K562 (cell line): Measurements from ENCODE around the gene CCNL1.

Source experiments
- CCAR2 ChIP-seq: fragments of 200-400 bp; formaldehyde crosslinking; IDR thresholded peaks from 2 replicates; pipeline ENCODE4 v1.6.1; 2017; ENCODE audit warnings: mild to moderate bottlenecking, low read depth, low read length
- EZH2 ChIP-seq: IDR thresholded peaks from 2 replicates; pipeline ENCODE4 v1.6.1; 2012; ENCODE audit warnings: low read depth, mild to moderate bottlenecking, inconsistent platforms, low read length, borderline replicate concordance
- NCOA2 ChIP-seq, 2 experiments: fragments of 450-650 bp; IDR thresholded peaks; 2 replicates each; pipeline ENCODE4 v1.6.1; 2018; ENCODE audit warnings: mild to moderate bottlenecking in 2 of 2, moderate library complexity in 1 of 2; ENCODE audit not compliant: partially characterized antibody in 2 of 2
- NFIX ChIP-seq: fragments of 250-450 bp; sonication (Bioruptor Pico); IDR thresholded peaks from 2 replicates; pipeline ENCODE4 v1.4.0; 2020; ENCODE audit warnings: low read depth, mild to moderate bottlenecking, moderate library complexity
- POLR2AphosphoS5 ChIP-seq: IDR thresholded peaks from 2 replicates; pipeline ENCODE4 v1.6.1; 2011; ENCODE audit warnings: mild to moderate bottlenecking, low read depth, low read length, moderate library complexity; ENCODE audit not compliant: control insufficient read depth, insufficient read depth
- POLR2H ChIP-seq: IDR thresholded peaks from 2 replicates; pipeline ENCODE4 v1.6.1; 2016; ENCODE audit warnings: missing genetic modification characterization, low read depth, mild to moderate bottlenecking, control low read depth, missing compliant biosample characterization, moderate library complexity
- POLR3A ChIP-seq: IDR thresholded peaks from 2 replicates; pipeline ENCODE4 v1.6.1; 2011; ENCODE audit warnings: borderline replicate concordance, mild to moderate bottlenecking, moderate library complexity; ENCODE audit not compliant: insufficient read length, insufficient read depth; ENCODE audit errors: extremely low read depth
- PRPF4 ChIP-seq: fragments of 200-400 bp; formaldehyde crosslinking; IDR thresholded peaks from one replicate; pipeline ENCODE4 v1.6.1; 2017; ENCODE audit warnings: low read length, low read depth, mild to moderate bottlenecking; ENCODE audit not compliant: insufficient read depth, poor library complexity, severe bottlenecking
- SAP30 ChIP-seq: fragments of 200-600 bp; sonication (generic); IDR thresholded peaks from 2 replicates; pipeline ENCODE4 v1.6.1; 2012; ENCODE audit warnings: borderline replicate concordance, low read depth, mild to moderate bottlenecking, moderate library complexity, low read length, control low read depth, inconsistent platforms; ENCODE audit not compliant: insufficient read depth, poor library complexity, severe bottlenecking
- SETDB1 ChIP-seq: IDR thresholded peaks from one replicate; pipeline ENCODE4 v1.6.1; 2012; ENCODE audit warnings: low read length, control low read depth, inconsistent platforms
- TF ChIP-seq, protein P1 (sequence below): sonication (generic); formaldehyde crosslinking; IDR thresholded peaks from 2 replicates; pipeline ENCODE4 v1.8.1; 2023; ENCODE audit warnings: mild to moderate bottlenecking, missing genetic modification reagents
- TF ChIP-seq, protein P2 (sequence below), 3 experiments: fragments of 200-800 bp in 1 of 3; fragments of 250-450 bp in 1 of 3; fragments of 450-650 bp in 1 of 3; sonication (Bioruptor Pico) in 1 of 3; sonication (Bioruptor generic) in 1 of 3; formaldehyde crosslinking in 1 of 3; IDR thresholded peaks; 2 replicates each; pipeline versions ENCODE4 v1.6.1 to v1.8.0; 2016 to 2022; ENCODE audit warnings: mild to moderate bottlenecking in 2 of 3, missing genetic modification characterization in 2 of 3, missing compliant biosample characterization in 1 of 3, moderate library complexity in 1 of 3
- TF ChIP-seq, protein P3 (sequence below), 2 experiments: fragments of 450-650 bp in 1 of 2; sonication (generic) in 1 of 2; formaldehyde crosslinking in 1 of 2; IDR thresholded peaks in 1 of 2; conservative IDR thresholded peaks in 1 of 2; 2 replicates each; pipeline versions ENCODE4 v1.6.1 to v1.8.1; 2016 to 2023; ENCODE audit warnings: mild to moderate bottlenecking in 2 of 2, moderate library complexity in 2 of 2, inconsistent platforms in 1 of 2, missing genetic modification reagents in 1 of 2

DNA sequence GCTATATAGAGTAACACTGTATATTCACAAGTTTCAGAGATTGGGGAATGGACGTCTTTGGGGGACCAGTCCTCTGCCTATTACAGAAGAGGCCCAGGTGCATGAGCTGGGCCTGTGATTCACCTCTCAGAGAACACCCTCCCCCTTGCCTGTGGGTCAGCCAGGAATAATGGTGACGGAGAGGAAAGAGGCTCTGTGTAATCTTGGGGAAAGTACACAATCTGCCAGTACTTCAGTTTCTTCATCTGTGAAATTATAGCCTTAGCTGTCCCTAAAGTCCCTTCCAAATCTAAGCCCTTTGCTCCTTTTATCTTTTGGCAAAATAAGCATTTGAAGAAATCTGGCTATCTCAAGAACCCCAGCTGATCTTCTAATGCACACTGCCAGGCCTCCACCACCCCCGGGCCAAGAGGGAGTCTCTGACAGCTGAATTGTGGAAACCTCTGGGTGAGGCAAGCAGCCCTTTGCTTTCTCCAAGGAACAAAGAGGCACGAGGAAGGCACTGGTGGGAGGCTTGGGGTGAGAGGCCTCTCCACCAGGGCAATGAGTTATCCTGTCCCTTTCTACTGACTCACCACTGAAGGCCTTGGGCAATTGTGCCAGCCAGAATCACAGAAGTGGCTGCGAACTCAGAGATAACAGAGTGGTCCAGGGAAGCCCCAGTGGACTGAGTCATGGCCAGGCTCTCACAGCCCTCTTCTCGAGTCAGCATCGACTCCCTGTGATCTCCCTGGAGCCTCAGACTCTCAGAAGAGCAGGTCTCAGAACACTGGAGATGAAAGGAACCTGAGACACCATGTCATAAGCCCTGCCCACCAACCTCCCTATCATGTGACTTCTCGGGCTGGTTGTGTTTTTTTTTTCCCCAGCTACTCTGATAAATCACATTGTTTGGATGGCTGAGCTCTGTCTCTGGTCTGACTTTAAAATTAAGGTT lies 31.8 kb downstream of the CCNL1 start:
- TF ChIP-seq NCOA2 (IDR thresholded peaks at IDR 0.05; ENCODE audit: partially characterized antibody in 2 of 2), result no peak
- TF ChIP-seq, protein P1, sequence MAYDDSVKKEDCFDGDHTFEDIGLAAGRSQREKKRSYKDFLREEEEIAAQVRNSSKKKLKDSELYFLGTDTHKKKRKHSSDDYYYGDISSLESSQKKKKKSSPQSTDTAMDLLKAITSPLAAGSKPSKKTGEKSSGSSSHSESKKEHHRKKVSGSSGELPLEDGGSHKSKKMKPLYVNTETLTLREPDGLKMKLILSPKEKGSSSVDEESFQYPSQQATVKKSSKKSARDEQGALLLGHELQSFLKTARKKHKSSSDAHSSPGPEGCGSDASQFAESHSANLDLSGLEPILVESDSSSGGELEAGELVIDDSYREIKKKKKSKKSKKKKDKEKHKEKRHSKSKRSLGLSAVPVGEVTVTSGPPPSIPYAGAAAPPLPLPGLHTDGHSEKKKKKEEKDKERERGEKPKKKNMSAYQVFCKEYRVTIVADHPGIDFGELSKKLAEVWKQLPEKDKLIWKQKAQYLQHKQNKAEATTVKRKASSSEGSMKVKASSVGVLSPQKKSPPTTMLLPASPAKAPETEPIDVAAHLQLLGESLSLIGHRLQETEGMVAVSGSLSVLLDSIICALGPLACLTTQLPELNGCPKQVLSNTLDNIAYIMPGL (CRISPR knock-in tag), result no peak
- TF ChIP-seq, protein P2, sequence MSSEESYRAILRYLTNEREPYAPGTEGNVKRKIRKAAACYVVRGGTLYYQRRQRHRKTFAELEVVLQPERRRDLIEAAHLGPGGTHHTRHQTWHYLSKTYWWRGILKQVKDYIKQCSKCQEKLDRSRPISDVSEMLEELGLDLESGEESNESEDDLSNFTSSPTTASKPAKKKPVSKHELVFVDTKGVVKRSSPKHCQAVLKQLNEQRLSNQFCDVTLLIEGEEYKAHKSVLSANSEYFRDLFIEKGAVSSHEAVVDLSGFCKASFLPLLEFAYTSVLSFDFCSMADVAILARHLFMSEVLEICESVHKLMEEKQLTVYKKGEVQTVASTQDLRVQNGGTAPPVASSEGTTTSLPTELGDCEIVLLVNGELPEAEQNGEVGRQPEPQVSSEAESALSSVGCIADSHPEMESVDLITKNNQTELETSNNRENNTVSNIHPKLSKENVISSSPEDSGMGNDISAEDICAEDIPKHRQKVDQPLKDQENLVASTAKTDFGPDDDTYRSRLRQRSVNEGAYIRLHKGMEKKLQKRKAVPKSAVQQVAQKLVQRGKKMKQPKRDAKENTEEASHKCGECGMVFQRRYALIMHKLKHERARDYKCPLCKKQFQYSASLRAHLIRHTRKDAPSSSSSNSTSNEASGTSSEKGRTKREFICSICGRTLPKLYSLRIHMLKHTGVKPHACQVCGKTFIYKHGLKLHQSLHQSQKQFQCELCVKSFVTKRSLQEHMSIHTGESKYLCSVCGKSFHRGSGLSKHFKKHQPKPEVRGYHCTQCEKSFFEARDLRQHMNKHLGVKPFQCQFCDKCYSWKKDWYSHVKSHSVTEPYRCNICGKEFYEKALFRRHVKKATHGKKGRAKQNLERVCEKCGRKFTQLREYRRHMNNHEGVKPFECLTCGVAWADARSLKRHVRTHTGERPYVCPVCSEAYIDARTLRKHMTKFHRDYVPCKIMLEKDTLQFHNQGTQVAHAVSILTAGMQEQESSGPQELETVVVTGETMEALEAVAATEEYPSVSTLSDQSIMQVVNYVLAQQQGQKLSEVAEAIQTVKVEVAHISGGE (CRISPR knock-in tag; IDR thresholded peaks at IDR 0.05), result no peak
- no peak for TF ChIP-seq NFIX
- no peak for TF ChIP-seq POLR2H (tag)
- no peak for TF ChIP-seq PRPF4
- no peak for TF ChIP-seq CCAR2
- no peak for TF ChIP-seq EZH2
- TF ChIP-seq POLR2AphosphoS5, result no peak
- TF ChIP-seq SETDB1, result no peak
- no peak for TF ChIP-seq POLR3A
- TF ChIP-seq, protein P3, sequence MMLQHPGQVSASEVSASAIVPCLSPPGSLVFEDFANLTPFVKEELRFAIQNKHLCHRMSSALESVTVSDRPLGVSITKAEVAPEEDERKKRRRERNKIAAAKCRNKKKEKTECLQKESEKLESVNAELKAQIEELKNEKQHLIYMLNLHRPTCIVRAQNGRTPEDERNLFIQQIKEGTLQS (IDR thresholded peaks at IDR 0.05), result peak; percentile 79
- TF ChIP-seq, protein P3 (CRISPR knock-in tag; conservative IDR thresholded peaks at IDR 0.05), result no peak
- TF ChIP-seq SAP30, result no peak
